ENCODE results near the gene MOB1A. TPM values are rescaled to one million over a fixed set of nuclear protein-coding genes. Genes with fewer than 3 reads are reported as not detected.
A peak's percentile ranks its signal among the peaks of the same experiment; 100 is the strongest.

MOB1A gene
- polyA plus RNA-seq, 4 donors, result 41.3 to 75.5 (median 47.0) TPM

DNA sequence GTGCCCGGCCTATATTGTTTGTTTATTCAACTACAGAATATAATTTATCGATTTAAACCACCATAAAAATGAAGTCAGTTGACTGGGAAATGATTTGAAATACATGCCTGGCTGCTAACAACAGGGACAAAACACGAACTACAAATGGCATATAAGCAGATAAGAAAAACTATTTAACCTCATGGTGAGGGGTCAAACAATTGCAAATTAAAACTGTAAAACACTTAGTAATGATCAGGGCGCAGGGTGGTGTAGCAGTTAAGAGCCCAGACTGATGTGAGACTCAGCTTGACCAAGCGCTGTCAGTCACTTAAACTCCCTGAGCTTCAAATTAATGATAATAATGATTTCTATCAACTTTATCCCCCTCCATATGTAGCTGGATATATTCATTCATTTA is 26.4 kb upstream of the MOB1A start:
- DNase-seq (peak in 1 of 2 donors; percentile 78), FAIRE-seq (no peak)
- Histone ChIP-seq H3K4me1 (ENCODE audit: control insufficient read depth in 3 of 3, insufficient read depth in 2 of 3, low read depth in 1 of 3, low read length in 2 of 3) (peaks cover 2 to 14% (median 7%) of the 10 kb centered on the region in 3 donors), H3K27ac (ENCODE audit: low read depth in 1 of 3, low read length in 2 of 3) (peak overlapping the region in 2 of 3 donors; percentile 71 to 78), H3K9me3 (ENCODE audit: control insufficient read depth in 2 of 2, insufficient read depth in 1 of 2, low read depth in 1 of 2, low read length in 1 of 2) (no peaks in the 10 kb centered on the region), H3K36me3 (ENCODE audit: control insufficient read depth in 3 of 3, insufficient read depth in 2 of 3, low read depth in 1 of 3, low read length in 3 of 3) (peaks cover 0 to 8% (median 4%) of the 10 kb centered on the region in 3 donors), H3K4me3 (ENCODE audit: low read depth in 1 of 3, low read length in 3 of 3) (no peak overlapping the region), H3K27me3 (ENCODE audit: control insufficient read depth in 3 of 3, insufficient read depth in 3 of 3, low read length in 3 of 3) (no peaks in the 10 kb centered on the region)
- WGBS, 3 donors, result 12 to 57% (median 48%) methylated on average over 5 of the region's 5 CpGs

DNA sequence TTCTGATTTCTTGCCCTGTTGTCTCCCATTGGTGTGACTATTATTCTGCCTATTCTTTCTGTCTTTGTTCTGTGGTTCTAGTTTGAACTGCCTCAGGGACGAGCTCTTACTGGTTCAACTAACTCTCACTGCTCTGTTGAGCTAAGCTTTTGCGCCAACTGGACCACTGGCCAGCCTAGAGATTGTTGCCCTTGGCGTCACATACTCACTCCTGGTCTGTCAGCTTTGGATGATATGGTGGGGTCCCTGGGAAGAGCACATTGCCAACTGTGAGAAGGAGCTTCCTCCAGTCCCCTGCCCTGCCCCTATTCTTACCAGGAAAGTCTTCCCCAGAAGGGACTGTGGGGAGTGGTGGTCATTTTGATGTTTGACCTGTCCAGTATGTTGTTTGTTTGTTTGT is 25.8 kb upstream of the MOB1A start:
- no peaks in the 10 kb centered on the region for H3K9me3 ChIP-seq (ENCODE audit: control insufficient read depth in 2 of 2, insufficient read depth in 1 of 2, low read depth in 1 of 2, low read length in 1 of 2)
- WGBS, 3 donors, result 90 to 95% (median 92%) methylated on average over 3 of the region's 3 CpGs
- DNase-seq (no peak), FAIRE-seq (no peak)
- peaks cover 0 to under 1% (median 0%) of the 10 kb centered on the region in 3 donors for H3K27me3 ChIP-seq (ENCODE audit: control insufficient read depth in 3 of 3, insufficient read depth in 3 of 3, low read length in 3 of 3)
- H3K4me3 ChIP-seq (ENCODE audit: low read depth in 1 of 3, low read length in 3 of 3), result no peak overlapping the region
- peaks cover 7 to 14% (median 7%) of the 10 kb centered on the region in 3 donors for H3K4me1 ChIP-seq (ENCODE audit: control insufficient read depth in 3 of 3, insufficient read depth in 2 of 3, low read depth in 1 of 3, low read length in 2 of 3)
- peaks cover 0 to 3% (median 2%) of the 10 kb centered on the region in 3 donors for H3K36me3 ChIP-seq (ENCODE audit: control insufficient read depth in 3 of 3, insufficient read depth in 2 of 3, low read depth in 1 of 3, low read length in 3 of 3)
- H3K27ac ChIP-seq (ENCODE audit: low read depth in 1 of 3, low read length in 2 of 3), result peak overlapping the region in 1 of 3 donors; percentile 78

DNA sequence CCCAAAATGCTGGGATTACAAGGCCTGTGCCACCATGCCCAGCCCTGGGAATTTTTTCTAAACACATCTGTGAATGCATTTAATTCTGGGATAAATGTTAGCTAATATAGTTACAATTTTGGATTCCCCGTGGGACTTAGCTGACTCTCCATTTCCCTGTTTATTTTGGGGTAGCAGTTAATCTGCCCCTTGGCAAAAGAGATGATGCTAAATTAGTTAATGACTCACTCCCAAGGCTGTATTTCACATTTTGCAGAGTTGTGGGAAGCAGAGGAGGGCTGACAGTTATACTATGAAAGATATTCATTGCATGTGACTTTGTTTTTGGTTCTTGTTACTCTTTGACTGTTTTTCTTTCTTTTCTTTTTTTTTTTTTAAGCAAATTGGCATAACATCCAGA is 22.9 kb upstream of the MOB1A start:
- no peak for DNase-seq
- H3K27ac ChIP-seq (ENCODE audit: low read depth in 1 of 3, low read length in 2 of 3), result no peak overlapping the region
- H3K4me3 ChIP-seq (ENCODE audit: low read depth in 1 of 3, low read length in 3 of 3), result no peak overlapping the region
- H3K27me3 ChIP-seq (ENCODE audit: control insufficient read depth in 3 of 3, insufficient read depth in 3 of 3, low read length in 3 of 3), result peaks cover 0 to 14% (median 0%) of the 10 kb centered on the region in 3 donors
- H3K36me3 ChIP-seq (ENCODE audit: control insufficient read depth in 3 of 3, insufficient read depth in 2 of 3, low read depth in 1 of 3, low read length in 3 of 3), result peaks cover 0 to 2% (median 0%) of the 10 kb centered on the region in 3 donors
- H3K9me3 ChIP-seq (ENCODE audit: control insufficient read depth in 2 of 2, insufficient read depth in 1 of 2, low read depth in 1 of 2, low read length in 1 of 2), result peaks cover 0 to 5% of the 10 kb centered on the region in 2 donors
- peaks cover 7 to 12% (median 11%) of the 10 kb centered on the region in 3 donors for H3K4me1 ChIP-seq (ENCODE audit: control insufficient read depth in 3 of 3, insufficient read depth in 2 of 3, low read depth in 1 of 3, low read length in 2 of 3)
- 28 to 36% (median 30%) methylated on average over 1 of the region's 1 CpG for WGBS, 3 donors
- FAIRE-seq, result no peak

DNA sequence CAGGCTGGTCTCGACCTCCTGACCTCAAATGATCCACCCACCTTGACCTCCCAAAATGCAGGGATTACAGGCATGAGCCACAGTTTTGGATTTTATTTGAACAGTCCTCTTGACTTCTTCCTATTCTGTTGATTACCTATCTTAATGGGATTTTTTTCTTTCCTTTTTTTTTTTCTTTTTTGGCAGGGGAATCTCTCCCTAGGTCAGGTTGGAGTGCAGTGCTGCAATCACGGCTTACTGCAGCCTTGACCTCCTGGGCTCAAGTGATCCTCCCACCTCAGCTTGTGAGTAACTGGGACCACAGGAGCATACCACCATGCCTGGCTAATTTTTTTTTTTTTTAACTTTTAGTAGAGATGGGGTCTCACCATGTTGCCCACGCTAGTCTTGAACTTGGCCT is 22.5 kb upstream of the MOB1A start:
- no peak overlapping the region for H3K27ac ChIP-seq (ENCODE audit: low read depth in 1 of 3, low read length in 2 of 3)
- DNase-seq (no peak), FAIRE-seq (no peak)
- peaks cover 7 to 8% (median 8%) of the 10 kb centered on the region in 3 donors for H3K4me1 ChIP-seq (ENCODE audit: control insufficient read depth in 3 of 3, insufficient read depth in 2 of 3, low read depth in 1 of 3, low read length in 2 of 3)
- 78 to 84% (median 78%) methylated on average over 3 of the region's 3 CpGs for WGBS, 3 donors
- peaks cover 0 to 14% (median 0%) of the 10 kb centered on the region in 3 donors for H3K27me3 ChIP-seq (ENCODE audit: control insufficient read depth in 3 of 3, insufficient read depth in 3 of 3, low read length in 3 of 3)
- H3K36me3 ChIP-seq (ENCODE audit: control insufficient read depth in 3 of 3, insufficient read depth in 2 of 3, low read depth in 1 of 3, low read length in 3 of 3), result no peaks in the 10 kb centered on the region
- H3K4me3 ChIP-seq (ENCODE audit: low read depth in 1 of 3, low read length in 3 of 3), result no peak overlapping the region
- H3K9me3 ChIP-seq (ENCODE audit: control insufficient read depth in 2 of 2, insufficient read depth in 1 of 2, low read depth in 1 of 2, low read length in 1 of 2), result peaks cover 0 to 5% of the 10 kb centered on the region in 2 donors

DNA sequence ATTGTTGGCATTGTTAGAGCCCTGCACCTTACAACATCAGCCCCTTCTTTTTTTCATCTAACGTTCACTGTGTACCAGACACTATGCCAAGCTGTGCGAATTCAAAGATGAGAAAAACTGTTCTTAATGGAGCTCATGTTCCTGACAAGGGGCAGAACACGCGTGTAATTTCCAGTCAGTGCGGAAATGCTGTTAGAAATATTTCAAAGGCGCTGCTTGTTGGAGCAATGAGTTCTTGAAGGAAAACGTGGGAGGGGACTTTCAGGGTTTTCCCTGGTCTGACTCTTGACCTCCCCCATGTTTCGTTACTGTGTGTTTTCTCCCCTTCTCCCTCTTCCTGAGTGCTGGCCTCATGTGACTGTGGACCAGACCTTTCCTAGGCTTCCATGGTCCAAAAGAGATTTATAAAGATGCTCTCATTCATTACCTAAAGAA is 21.2 kb upstream of the MOB1A start:
- WGBS, 3 donors, result 27 to 37% (median 32%) methylated on average over 8 of the region's 8 CpGs
- FAIRE-seq (no peak), DNase-seq (peak in 1 of 2 donors; percentile 8)
- Histone ChIP-seq H3K4me3 (ENCODE audit: low read depth in 1 of 3, low read length in 3 of 3) (peak overlapping the region in 2 of 3 donors; percentile 57 to 62), H3K36me3 (ENCODE audit: control insufficient read depth in 3 of 3, insufficient read depth in 2 of 3, low read depth in 1 of 3, low read length in 3 of 3) (no peaks in the 10 kb centered on the region), H3K27ac (ENCODE audit: low read depth in 1 of 3, low read length in 2 of 3) (peak overlapping the region in 1 of 3 donors; percentile 5), H3K27me3 (ENCODE audit: control insufficient read depth in 3 of 3, insufficient read depth in 3 of 3, low read length in 3 of 3) (peaks cover 0 to 14% (median 0%) of the 10 kb centered on the region in 3 donors), H3K4me1 (ENCODE audit: control insufficient read depth in 3 of 3, insufficient read depth in 2 of 3, low read depth in 1 of 3, low read length in 2 of 3) (peaks cover 0 to 7% (median 4%) of the 10 kb centered on the region in 3 donors), H3K9me3 (ENCODE audit: control insufficient read depth in 2 of 2, insufficient read depth in 1 of 2, low read depth in 1 of 2, low read length in 1 of 2) (peaks cover 0 to 5% of the 10 kb centered on the region in 2 donors)

DNA sequence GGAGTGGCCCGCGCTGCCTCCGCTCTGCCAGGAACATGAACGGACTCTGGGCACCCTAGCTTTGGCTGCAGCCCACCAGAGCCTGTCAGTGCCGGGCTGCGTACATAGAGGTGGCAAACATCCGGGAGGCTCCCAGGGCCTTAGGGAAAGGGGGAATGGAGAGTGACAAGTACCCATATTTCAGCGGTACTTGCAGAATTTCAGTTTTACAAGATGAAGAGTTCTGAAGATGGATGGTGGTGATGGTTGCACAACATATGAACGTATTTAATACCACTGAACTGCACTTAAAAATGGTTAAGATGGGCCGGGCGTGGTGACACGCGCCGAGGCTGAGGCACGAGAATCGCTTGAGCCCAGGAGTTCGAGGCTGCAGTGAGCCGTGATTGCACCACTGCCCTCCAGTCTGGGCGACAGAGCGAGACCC is 20.6 kb upstream of the MOB1A start:
- H3K4me1 ChIP-seq (ENCODE audit: control insufficient read depth in 3 of 3, insufficient read depth in 2 of 3, low read depth in 1 of 3, low read length in 2 of 3), result peaks cover 0 to 4% (median 4%) of the 10 kb centered on the region in 3 donors
- DNase-seq, result no peak
- peaks cover 0 to 5% of the 10 kb centered on the region in 2 donors for H3K9me3 ChIP-seq (ENCODE audit: control insufficient read depth in 2 of 2, insufficient read depth in 1 of 2, low read depth in 1 of 2, low read length in 1 of 2)
- WGBS, 3 donors, result 1 to 2% (median 1%) methylated on average over 19 to 20 of the region's 20 CpGs
- FAIRE-seq, result no peak
- H3K27ac ChIP-seq (ENCODE audit: low read depth in 1 of 3, low read length in 2 of 3), result peak overlapping the region; percentile 63 to 97 (median 93)
- H3K4me3 ChIP-seq (ENCODE audit: low read depth in 1 of 3, low read length in 3 of 3), result peak overlapping the region; percentile 12 to 62 (median 57)
- H3K27me3 ChIP-seq (ENCODE audit: control insufficient read depth in 3 of 3, insufficient read depth in 3 of 3, low read length in 3 of 3), result peaks cover 0 to 14% (median 0%) of the 10 kb centered on the region in 3 donors
- H3K36me3 ChIP-seq (ENCODE audit: control insufficient read depth in 3 of 3, insufficient read depth in 2 of 3, low read depth in 1 of 3, low read length in 3 of 3), result no peaks in the 10 kb centered on the region

DNA sequence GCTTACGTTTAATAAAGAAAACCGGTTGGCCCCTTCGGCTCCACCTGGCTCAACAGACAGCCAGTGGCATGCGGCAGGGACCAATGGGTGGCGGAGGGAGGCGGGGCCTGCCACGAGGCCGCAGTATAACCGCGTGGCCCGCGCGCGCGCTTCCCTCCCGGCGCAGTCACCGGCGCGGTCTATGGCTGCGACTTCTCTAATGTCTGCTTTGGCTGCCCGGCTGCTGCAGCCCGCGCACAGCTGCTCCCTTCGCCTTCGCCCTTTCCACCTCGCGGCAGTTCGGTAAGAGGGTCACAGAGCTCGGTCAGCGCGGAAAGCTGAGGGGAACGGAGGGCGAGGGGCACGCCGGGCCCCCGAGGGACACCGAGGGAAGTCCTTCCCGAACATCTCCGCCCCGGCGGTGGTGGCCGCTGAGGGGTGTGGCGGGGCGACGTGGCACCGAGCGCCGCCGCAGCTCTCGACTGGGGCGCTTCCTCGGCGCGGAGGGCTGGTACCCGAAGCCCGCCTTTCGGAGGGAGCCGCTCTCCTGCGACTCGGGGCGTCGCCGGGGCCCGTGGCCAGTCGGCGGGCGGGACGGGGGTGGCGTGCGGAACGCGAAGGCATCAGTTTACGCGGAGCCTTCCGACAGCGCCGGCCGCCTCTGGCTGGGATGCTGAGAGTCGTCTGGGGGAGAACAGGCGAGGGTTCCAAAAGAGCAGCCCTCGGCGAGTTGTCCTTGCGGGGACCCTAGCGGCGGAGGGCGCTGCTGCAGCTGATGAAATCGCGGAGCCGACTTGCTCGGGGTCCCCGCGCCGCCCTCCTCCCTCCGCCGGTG is 20.0 kb upstream of the MOB1A start, which contains the start of gene MTHFD2:
Gene MTHFD2, plus strand, starts transcription at position 155 of the 814 bp plus-strand sequence. Its CDS starts 27 bp downstream, at position 182.
- 0% methylated on average over 71 to 96 of the region's 96 CpGs for WGBS, 3 donors
- peak; percentile 91 to 98 for DNase-seq
- no peak for FAIRE-seq
- H3K36me3 ChIP-seq (ENCODE audit: control insufficient read depth in 3 of 3, insufficient read depth in 2 of 3, low read depth in 1 of 3, low read length in 3 of 3), result no peaks in the 10 kb centered on the region
- H3K27me3 ChIP-seq (ENCODE audit: control insufficient read depth in 3 of 3, insufficient read depth in 3 of 3, low read length in 3 of 3), result peaks cover 0 to 14% (median 0%) of the 10 kb centered on the region in 3 donors
- peak within 1 kb of the TSS; percentile 63 to 97 (median 93) for H3K27ac ChIP-seq (ENCODE audit: low read depth in 1 of 3, low read length in 2 of 3)
- H3K4me1 ChIP-seq (ENCODE audit: control insufficient read depth in 3 of 3, insufficient read depth in 2 of 3, low read depth in 1 of 3, low read length in 2 of 3), result peaks cover 0 to 4% (median 4%) of the 10 kb centered on the region in 3 donors
- H3K4me3 ChIP-seq (ENCODE audit: low read depth in 1 of 3, low read length in 3 of 3), result peak within 1 kb of the TSS; percentile 54 to 62 (median 57)
- H3K9me3 ChIP-seq (ENCODE audit: control insufficient read depth in 2 of 2, insufficient read depth in 1 of 2, low read depth in 1 of 2, low read length in 1 of 2), result peaks cover 0 to 5% of the 10 kb centered on the region in 2 donors

DNA sequence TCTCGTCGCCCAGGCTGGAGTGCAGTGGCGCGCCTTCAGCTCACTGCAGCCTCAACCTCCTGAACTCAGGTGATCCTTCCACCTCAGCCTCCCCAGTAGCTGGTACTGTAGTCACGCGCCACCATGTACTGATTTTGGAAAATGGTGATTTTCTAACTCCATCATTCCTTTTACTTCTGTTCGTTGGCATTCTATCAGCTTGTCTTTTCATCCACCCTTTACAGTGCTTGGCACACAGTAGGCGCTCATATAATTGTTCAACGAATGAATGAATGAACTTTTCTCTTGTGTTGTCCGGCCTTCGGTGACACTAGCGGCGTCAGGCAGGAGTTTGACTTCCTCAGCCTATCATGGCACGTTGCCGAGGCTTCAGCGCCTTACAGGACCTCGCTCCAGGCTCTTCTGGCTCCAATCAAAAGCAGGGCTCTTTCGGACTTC is 19.4 kb upstream of the MOB1A start:
- 36 to 39% (median 38%) methylated on average over 17 to 18 of the region's 18 CpGs for WGBS, 3 donors
- FAIRE-seq, result no peak
- H3K27ac ChIP-seq (ENCODE audit: low read depth in 1 of 3, low read length in 2 of 3), result peak overlapping the region in 2 of 3 donors; percentile 63 to 97

More for the DNA sequence above, 19.4 kb upstream of the MOB1A start:
- Histone ChIP-seq H3K27me3 (ENCODE audit: control insufficient read depth in 3 of 3, insufficient read depth in 3 of 3, low read length in 3 of 3) (peaks cover 0 to 14% (median 0%) of the 10 kb centered on the region in 3 donors), H3K36me3 (ENCODE audit: control insufficient read depth in 3 of 3, insufficient read depth in 2 of 3, low read depth in 1 of 3, low read length in 3 of 3) (no peaks in the 10 kb centered on the region), H3K4me3 (ENCODE audit: low read depth in 1 of 3, low read length in 3 of 3) (peak overlapping the region in 2 of 3 donors; percentile 57 to 62), H3K9me3 (ENCODE audit: control insufficient read depth in 2 of 2, insufficient read depth in 1 of 2, low read depth in 1 of 2, low read length in 1 of 2) (peaks cover 0 to 5% of the 10 kb centered on the region in 2 donors), H3K4me1 (ENCODE audit: control insufficient read depth in 3 of 3, insufficient read depth in 2 of 3, low read depth in 1 of 3, low read length in 2 of 3) (peaks cover 0 to 4% (median 4%) of the 10 kb centered on the region in 3 donors)
- no peak for DNase-seq
